Measurements from ENCODE around the gene TGFB3.

The TGFB3 gene

GRCh38 chr14:75986439-75986765, 4.6 kb upstream of the TGFB3 start:
- DNase-seq, result no peak

- DNase-seq, result peak; percentile 71 to 91 (median 89)
Observed at GRCh38 chr14:75985618-75986438, 4.0 kb upstream of the TGFB3 start, which contains the start of gene IFT43. IFT43 (plus strand) TSS chr14:75985763; CDS start chr14:75985787, 24 bp downstream.

- no peak for DNase-seq
Observed at GRCh38 chr14:75984674-75985073, 2.9 kb upstream of the TGFB3 start.

- DNase-seq, result no peak
Observed at GRCh38 chr14:75983019-75983358, 1.2 kb upstream of the TGFB3 start.

- peak; percentile 53 to 74 (median 68) for DNase-seq
Observed at GRCh38 chr14:75982266-75983018, 647 bp upstream of the TGFB3 start.

- DNase-seq, result no peak
Observed at GRCh38 chr14:75980856-75981255, 939 bp downstream of the TGFB3 start.

- no peak for DNase-seq
Observed at GRCh38 chr14:75979648-75980565, 1.9 kb downstream of the TGFB3 start.

- DNase-seq, result no peak
Observed at GRCh38 chr14:75979071-75979571, 2.7 kb downstream of the TGFB3 start.

GRCh38 chr14:75978249-75978731, 3.5 kb downstream of the TGFB3 start:
- peak in 1 of 5 experiments; percentile 55 for DNase-seq

- DNase-seq, result no peak
Observed at GRCh38 chr14:75977582-75977943, 4.2 kb downstream of the TGFB3 start.

- no peak for DNase-seq
Observed at GRCh38 chr14:75976826-75977581, 4.8 kb downstream of the TGFB3 start.

GRCh38 chr14:75972801-75973421, 8.9 kb downstream of the TGFB3 start:
- DNase-seq, result no peak

GRCh38 chr14:75971509-75971908, 10.3 kb downstream of the TGFB3 start:
- DNase-seq, result no peak

- DNase-seq, result no peak
Observed at GRCh38 chr14:75970989-75971388, 10.8 kb downstream of the TGFB3 start.

- DNase-seq, result no peak
Observed at GRCh38 chr14:75969891-75970290, 11.9 kb downstream of the TGFB3 start.

- no peak for DNase-seq
Observed at GRCh38 chr14:75969126-75969525, 12.7 kb downstream of the TGFB3 start.

GRCh38 chr14:75968456-75968855, 13.3 kb downstream of the TGFB3 start:
- no peak for DNase-seq

- DNase-seq, result no peak
Observed at GRCh38 chr14:75967866-75968265, 13.9 kb downstream of the TGFB3 start.

- no peak for DNase-seq
Observed at GRCh38 chr14:75961662-75962061, 20.1 kb downstream of the TGFB3 start.

- no peak for DNase-seq
Observed at GRCh38 chr14:75960231-75960630, 21.6 kb downstream of the TGFB3 start.

GRCh38 chr14:75959031-75959430, 22.8 kb downstream of the TGFB3 start:
- DNase-seq, result no peak

GRCh38 chr14:75952489-75952888, 29.3 kb downstream of the TGFB3 start:
- no peak for DNase-seq
